ENCODE measurements around the gene NEO1. TPM values are rescaled to one million over a fixed set of nuclear protein-coding genes. Genes with fewer than 3 reads are reported as not detected.

Gene NEO1
- total RNA-seq, 4 donors from 2014 or later, result 12.7 to 30.5 (median 16.4) TPM

- TF ChIP-seq CTCF (IDR thresholded peaks at IDR 0.05; ENCODE audit: low read depth), result no peak
Observed at GRCh38 chr15:73072894-73073293, 20.6 kb downstream of the NEO1 start.

- TF ChIP-seq CTCF (IDR thresholded peaks at IDR 0.05; ENCODE audit: low read depth), result no peak
Observed at GRCh38 chr15:73074241-73074640, 22.0 kb downstream of the NEO1 start.

- TF ChIP-seq CTCF (IDR thresholded peaks at IDR 0.05; ENCODE audit: low read depth), result no peak
Observed at GRCh38 chr15:73075160-73075859, 23.0 kb downstream of the NEO1 start.

- TF ChIP-seq CTCF (IDR thresholded peaks at IDR 0.05; ENCODE audit: low read depth), result no peak
Observed at GRCh38 chr15:73078291-73078690, 26.0 kb downstream of the NEO1 start.

GRCh38 chr15:73078722-73079121 lies 26.5 kb downstream of the NEO1 start:
- TF ChIP-seq CTCF (IDR thresholded peaks at IDR 0.05; ENCODE audit: low read depth), result no peak

GRCh38 chr15:73079565-73079964 lies 27.3 kb downstream of the NEO1 start:
- TF ChIP-seq CTCF (IDR thresholded peaks at IDR 0.05; ENCODE audit: low read depth), result no peak

GRCh38 chr15:73081321-73081958 lies 29.2 kb downstream of the NEO1 start:
- no peak for TF ChIP-seq CTCF (IDR thresholded peaks at IDR 0.05; ENCODE audit: low read depth)

All from subcutaneous adipose tissue (tissue), 4 donors.